VCaP (cell line): ENCODE results near the gene KCNK5.

Source experiments
- H3K27ac ChIP-seq: fragments of 450-650 bp; 2 replicates; pipeline ENCODE4 v1.5.1; 2017
- TF ChIP-seq, protein P1 (sequence below): fragments of 450-650 bp; conservative IDR thresholded peaks from 2 replicates; pipeline ENCODE4 v1.5.1; 2017; ENCODE audit warnings: mild to moderate bottlenecking, moderate library complexity

Gene KCNK5

DNA sequence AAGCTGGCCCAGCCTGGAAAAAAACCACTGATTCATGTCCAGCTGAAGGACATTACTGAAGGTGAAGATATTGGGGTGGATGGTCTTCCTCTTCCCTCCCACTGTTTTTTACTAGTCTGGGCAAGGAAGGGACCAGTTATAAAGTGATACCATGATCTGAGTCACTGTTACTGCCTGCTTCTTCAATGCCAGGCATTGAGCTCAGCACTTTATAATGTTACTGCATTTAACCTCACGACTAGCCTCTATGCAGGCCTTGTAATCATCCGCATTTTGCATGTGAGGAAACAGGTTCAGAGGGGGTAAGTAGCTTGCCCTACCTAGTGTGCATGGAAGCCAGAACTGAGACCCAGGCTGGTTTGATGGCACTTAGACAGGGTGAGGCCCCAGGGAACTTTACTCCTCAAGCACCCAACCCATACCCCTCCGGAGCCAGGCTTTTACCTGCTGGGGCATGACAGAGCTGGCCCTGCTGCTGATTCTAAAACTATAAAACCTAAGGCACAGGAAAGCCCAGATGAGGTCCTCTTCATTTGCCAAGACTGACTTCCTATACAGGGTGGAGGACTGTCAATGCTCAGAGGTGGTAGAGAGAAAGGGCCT is 11.0 kb upstream of the KCNK5 start:
- TF ChIP-seq, protein P1, sequence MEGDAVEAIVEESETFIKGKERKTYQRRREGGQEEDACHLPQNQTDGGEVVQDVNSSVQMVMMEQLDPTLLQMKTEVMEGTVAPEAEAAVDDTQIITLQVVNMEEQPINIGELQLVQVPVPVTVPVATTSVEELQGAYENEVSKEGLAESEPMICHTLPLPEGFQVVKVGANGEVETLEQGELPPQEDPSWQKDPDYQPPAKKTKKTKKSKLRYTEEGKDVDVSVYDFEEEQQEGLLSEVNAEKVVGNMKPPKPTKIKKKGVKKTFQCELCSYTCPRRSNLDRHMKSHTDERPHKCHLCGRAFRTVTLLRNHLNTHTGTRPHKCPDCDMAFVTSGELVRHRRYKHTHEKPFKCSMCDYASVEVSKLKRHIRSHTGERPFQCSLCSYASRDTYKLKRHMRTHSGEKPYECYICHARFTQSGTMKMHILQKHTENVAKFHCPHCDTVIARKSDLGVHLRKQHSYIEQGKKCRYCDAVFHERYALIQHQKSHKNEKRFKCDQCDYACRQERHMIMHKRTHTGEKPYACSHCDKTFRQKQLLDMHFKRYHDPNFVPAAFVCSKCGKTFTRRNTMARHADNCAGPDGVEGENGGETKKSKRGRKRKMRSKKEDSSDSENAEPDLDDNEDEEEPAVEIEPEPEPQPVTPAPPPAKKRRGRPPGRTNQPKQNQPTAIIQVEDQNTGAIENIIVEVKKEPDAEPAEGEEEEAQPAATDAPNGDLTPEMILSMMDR = no peak
- H3K27ac ChIP-seq = no peak overlapping the region

DNA sequence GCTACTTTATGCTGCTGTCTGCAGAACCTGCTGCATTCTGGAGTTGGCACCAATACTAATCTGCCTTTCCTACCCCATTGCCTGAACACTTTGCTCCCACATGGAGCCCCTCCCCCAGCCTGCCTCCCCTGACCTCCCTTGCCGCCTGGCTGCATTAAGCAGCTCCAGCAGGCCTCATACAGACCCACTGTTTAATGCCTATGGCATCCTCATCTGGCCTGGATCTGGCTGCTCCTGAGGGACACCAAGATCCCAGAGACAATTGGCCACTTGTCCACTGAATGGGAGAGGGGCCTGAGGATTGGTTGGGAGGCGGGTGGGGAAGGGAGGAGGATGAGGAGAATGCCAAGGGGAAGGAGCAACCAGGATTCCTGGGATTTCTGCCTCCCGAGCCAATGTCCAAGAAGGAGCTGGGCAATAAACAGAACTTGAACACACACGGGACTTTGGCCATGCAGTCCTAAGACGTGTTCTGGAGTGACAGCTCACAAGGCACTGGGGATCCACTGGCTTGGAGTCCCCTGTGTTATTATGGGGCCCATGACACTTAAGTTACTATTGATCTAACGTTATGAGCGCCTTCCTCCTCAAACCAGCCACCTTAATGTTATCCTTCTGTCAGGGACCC is 10.4 kb upstream of the KCNK5 start:
- no peak overlapping the region for H3K27ac ChIP-seq
- TF ChIP-seq, protein P1 = no peak

DNA sequence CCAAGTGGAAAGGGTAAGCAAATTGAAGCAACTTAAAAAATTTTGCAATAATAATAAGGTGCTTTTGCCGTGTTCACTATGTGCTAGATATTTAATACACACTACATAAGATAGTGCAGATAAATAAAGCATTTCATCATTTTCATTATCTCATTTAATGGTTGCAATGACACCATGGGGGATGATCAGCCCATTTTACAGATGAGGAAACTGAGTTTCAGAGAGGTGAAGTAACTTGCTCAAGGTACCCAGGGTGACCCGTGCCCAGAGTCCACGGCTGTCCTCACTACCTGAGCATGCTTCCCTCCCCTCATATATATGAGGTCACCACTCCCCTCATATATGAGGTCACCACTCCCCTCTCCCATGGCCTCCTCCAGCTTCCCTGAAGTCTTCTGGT is 7.5 kb upstream of the KCNK5 start:
- TF ChIP-seq, protein P1 = no peak
- no peak overlapping the region for H3K27ac ChIP-seq

DNA sequence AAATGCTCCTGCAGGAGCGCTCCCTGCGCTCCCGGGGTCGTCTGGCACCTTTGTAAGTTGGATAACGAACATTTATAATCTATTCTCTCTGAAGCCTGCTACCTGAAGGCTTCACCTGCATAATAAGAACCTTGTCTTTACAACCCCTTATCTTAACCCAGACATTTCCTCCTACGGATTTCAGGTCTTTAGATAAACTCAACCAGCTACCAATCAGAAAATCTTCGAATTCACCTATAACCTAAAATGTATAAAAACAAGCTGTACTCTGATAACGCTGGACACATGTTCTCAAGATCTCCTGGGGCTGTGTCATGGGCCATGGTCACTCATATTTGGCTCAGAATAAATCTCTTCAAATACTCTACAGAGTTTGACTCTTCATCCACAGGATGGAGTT is 4.1 kb upstream of the KCNK5 start:
- no peak overlapping the region for H3K27ac ChIP-seq
- TF ChIP-seq, protein P1 = no peak

DNA sequence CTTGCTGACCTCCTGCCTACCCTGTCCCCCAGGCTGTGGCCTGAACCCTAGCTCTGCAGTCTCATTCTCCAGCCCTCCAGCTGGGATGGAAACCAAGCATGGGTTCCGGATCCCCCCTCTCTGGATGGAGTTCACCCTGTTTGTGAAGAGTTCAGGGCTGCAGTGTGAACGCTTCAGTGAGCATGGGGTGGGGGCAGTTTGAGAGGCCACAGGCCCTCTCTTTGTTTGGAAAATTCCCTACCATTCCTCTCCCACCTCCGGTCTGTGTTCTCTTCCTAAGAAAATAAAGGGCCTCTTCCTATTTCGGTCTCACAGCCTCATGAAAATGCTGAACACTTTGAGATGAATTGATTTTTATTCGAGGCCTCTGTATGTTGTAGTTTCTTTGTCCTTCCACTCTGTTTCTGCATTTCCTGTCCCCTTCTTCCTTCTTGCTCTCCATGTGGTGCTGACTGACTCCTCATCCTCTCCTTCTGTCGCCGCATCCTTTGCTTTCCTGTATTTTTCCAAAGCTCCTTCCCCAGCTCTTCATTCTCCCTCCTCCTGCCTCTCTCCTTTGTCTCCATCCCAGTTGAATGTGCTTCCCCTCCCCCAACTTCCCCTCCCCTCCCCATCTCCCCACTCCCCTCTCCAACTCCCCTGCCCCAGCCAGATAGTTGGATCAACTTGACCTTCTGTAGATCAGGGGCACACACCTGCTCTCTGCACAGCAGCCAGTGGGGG is 2.4 kb upstream of the KCNK5 start:
- TF ChIP-seq, protein P1 = no peak
- H3K27ac ChIP-seq = no peak overlapping the region

DNA sequence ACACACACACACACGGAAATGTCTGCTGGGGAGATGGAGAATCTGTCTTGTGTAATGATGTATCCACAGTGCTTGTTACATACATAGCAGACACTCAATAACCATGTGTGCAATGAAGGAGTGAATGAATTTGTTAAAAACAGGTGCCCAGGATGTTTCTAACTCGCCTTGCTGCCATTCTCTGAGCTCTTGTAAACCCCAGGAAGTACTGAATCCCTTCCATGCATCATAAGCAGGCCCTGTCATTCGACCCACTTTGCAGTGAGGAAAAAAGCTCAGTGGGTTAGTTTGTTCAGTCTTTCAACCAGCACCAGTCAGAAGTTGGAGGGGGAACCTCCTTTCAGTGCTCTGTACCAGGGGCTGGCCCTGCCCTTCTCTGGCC is 1.4 kb upstream of the KCNK5 start:
- no peak overlapping the region for H3K27ac ChIP-seq
- TF ChIP-seq, protein P1 = no peak

DNA sequence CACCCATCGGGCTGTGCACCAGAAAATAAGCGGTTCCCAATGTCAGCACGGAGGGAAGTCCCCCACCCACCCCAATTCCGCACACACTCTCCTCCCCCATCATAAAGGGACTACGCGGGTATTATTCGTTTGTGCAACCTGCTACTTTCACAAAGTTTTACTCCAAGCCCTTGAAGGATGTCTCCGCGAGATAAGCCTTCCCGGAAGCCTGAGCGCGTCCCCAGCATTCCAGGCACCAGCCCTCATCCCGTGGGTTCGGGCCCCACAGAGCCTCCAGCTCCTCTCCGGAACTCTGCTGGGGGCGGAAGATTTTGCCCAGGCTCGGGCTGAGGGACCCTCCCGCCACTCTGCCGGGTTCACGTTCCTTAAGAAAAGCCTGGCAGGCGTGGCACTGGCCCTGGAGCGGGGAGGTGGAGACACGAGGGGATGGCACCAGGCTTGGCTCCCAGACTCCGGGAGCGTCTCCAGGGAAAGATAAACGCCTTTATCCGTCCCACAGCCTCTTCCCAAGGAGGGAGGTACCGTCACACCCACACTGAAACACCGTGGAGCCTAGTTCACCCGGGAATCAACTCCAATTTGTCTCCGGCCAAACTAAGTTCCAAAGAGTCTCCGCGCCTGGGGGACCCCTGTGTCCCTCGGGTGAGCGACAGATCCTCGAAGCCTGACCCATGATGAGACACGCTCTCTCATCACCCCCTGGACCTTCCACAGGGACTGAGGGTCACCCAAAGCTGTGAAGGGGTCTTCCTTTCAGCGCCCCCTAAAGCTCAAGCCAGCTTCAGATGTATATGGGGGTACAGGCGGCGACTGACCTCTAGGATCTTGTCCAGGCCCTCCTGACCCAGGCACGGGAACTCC is 934 bp downstream of the KCNK5 start:
- peak overlapping the region; percentile 52; the same call in 1 of the 2 replicates for H3K27ac ChIP-seq
- TF ChIP-seq, protein P1 = no peak
